HCT116 (cell line): ENCODE measurements around the gene MXI1. TPM values are rescaled to one million over a fixed set of nuclear protein-coding genes. Genes with fewer than 3 reads are reported as not detected.

ENCODE experiments used
- ATAC-seq: fragments of 200-7000 bp; cut with Tn5 transposase; 2 replicates; pipeline ENCODE4 v1.9.1; 2020; ENCODE audit warnings: mild to moderate bottlenecking, moderate library complexity
- BruUV-seq: library from RNA; stranded (reverse); fragments of 400-500 nt; replicated peaks from 2 replicates; lab custom pipeline; 2021; lab: Mats Ljungman, UMichigan
- CTCF ChIA-PET: fragments of 300-600 bp; sonication (Branson Sonifier 250); formaldehyde crosslinking; loops from one replicate; lab custom pipeline; 2021; ENCODE audit warnings: antibody characterized with exemption; lab: Charles Lee
- POLR2A ChIA-PET: fragments of 300-600, 350-600 bp; sonication (Branson Sonifier 250); formaldehyde crosslinking; loops from one replicate; lab custom pipeline; 2021; ENCODE audit warnings: antibody characterized with exemption; lab: Charles Lee
- RAD21 ChIA-PET, 2 experiments: fragments of 300-600 bp; sonication (Branson Sonifier 250); formaldehyde crosslinking; loops; one replicate each; lab custom pipeline; 2023; ENCODE audit warnings: low total read pairs in 2 of 2; ENCODE audit not compliant: uncharacterized antibody in 2 of 2, unreplicated experiment in 2 of 2, low non-redundant PET in 1 of 2; lab: Charles Lee
- DNase-seq: peaks from one replicate; pipeline ENCODE4 v3.0.0-alpha.2; 2010; ENCODE audit warnings: low read depth, low spot score
- H2AFZ ChIP-seq: fragments of 200-600 bp; shearing (Covaris generic), sonication (generic); 2 replicates; pipeline ENCODE4 v1.6.1; 2017; ENCODE audit warnings: low read depth, mixed run types, mixed read lengths, antibody characterized with exemption, low read length; ENCODE audit not compliant: poor library complexity, severe bottlenecking
- H3K27ac ChIP-seq: 2 replicates; pipeline ENCODE4 v1.5.1; 2012; ENCODE audit warnings: low read depth, low read length
- H3K27me3 ChIP-seq: fragments of 200-600 bp; sonication (generic); 2 replicates; pipeline ENCODE4 v1.6.1; 2016; ENCODE audit warnings: mixed run types, low read length, mixed read lengths; ENCODE audit not compliant: insufficient read depth
- H3K36me3 ChIP-seq, 2 experiments: fragments of 200-500 bp in 1 of 2; fragments of 200-600 bp in 1 of 2; sonication (Bioruptor generic) in 1 of 2; sonication (generic) in 1 of 2; 2 replicates each; pipeline versions ENCODE4 v1.5.1 to v1.6.1; 2014 to 2016; ENCODE audit warnings: low read length in 2 of 2, inconsistent platforms in 1 of 2, mixed read lengths in 1 of 2, mixed run types in 1 of 2; ENCODE audit not compliant: insufficient read depth in 2 of 2, control insufficient read depth in 1 of 2
- H3K4me1 ChIP-seq, 2 experiments: fragments of 200-600 bp in 1 of 2; sonication (generic) in 1 of 2; 2 replicates each; pipeline versions ENCODE4 v1.5.1 to v1.6.1; 2012 to 2017; ENCODE audit warnings: low read length in 2 of 2, inconsistent platforms in 1 of 2, mild to moderate bottlenecking in 1 of 2, mixed read lengths in 1 of 2, mixed run types in 1 of 2, moderate library complexity in 1 of 2; ENCODE audit not compliant: insufficient read depth in 2 of 2, control insufficient read depth in 1 of 2
- H3K4me2 ChIP-seq: fragments of 200-600 bp; sonication (generic); 2 replicates; pipeline ENCODE4 v1.6.1; 2017; ENCODE audit warnings: mixed run types, low read length, mixed read lengths
- H3K4me3 ChIP-seq, 2 experiments: fragments of 200-600 bp in 1 of 2; sonication (generic) in 1 of 2; replicated peaks in 1 of 2; 2 replicates each; pipeline ENCODE4 v1.5.1; 2011 to 2016; ENCODE audit warnings: low read length in 2 of 2, control low read depth in 1 of 2, low read depth in 1 of 2, mild to moderate bottlenecking in 1 of 2, mixed read lengths in 1 of 2, mixed run types in 1 of 2
- H3K79me2 ChIP-seq: fragments of 200-600 bp; sonication (generic); 2 replicates; pipeline ENCODE4 v1.6.1; 2017; ENCODE audit warnings: mild to moderate bottlenecking, mixed run types, low read length, moderate library complexity, mixed read lengths; ENCODE audit not compliant: insufficient read depth
- H3K9ac ChIP-seq: fragments of 200-600 bp; sonication (generic); 2 replicates; pipeline ENCODE4 v1.6.1; 2016; ENCODE audit warnings: low read length, mixed read lengths
- H3K9me2 ChIP-seq: fragments of 200-600 bp; sonication (generic), shearing (Covaris generic); 2 replicates; pipeline ENCODE4 v1.6.1; 2017; ENCODE audit warnings: mixed run types, mild to moderate bottlenecking, moderate library complexity; ENCODE audit not compliant: insufficient read depth
- H3K9me3 ChIP-seq, 2 experiments: fragments of 200-500 bp in 1 of 2; fragments of 200-600 bp in 1 of 2; sonication (Bioruptor generic) in 1 of 2; sonication (generic) in 1 of 2; 2 replicates each; pipeline ENCODE4 v1.6.1; 2014 to 2017; ENCODE audit warnings: low read length in 2 of 2, mixed read lengths in 2 of 2, inconsistent platforms in 1 of 2, low read depth in 1 of 2, mild to moderate bottlenecking in 1 of 2, mixed run types in 1 of 2, moderate library complexity in 1 of 2; ENCODE audit not compliant: control insufficient read depth in 1 of 2, insufficient read depth in 1 of 2
- H4K20me1 ChIP-seq: fragments of 200-600 bp; sonication (generic), shearing (Covaris generic); 2 replicates; pipeline ENCODE4 v1.6.1; 2017; ENCODE audit warnings: mixed run types, mild to moderate bottlenecking, moderate library complexity; ENCODE audit not compliant: insufficient read depth
- CBX3 ChIP-seq: IDR thresholded peaks from 2 replicates; pipeline ENCODE4 v1.6.1; 2012; ENCODE audit warnings: low read depth
- CEBPB ChIP-seq: IDR thresholded peaks from 2 replicates; pipeline ENCODE4 v1.6.1; 2012; ENCODE audit warnings: low read depth
- EGR1 ChIP-seq: IDR thresholded peaks from 2 replicates; pipeline ENCODE4 v1.6.1; 2012; ENCODE audit warnings: low read depth
- ELF1 ChIP-seq: IDR thresholded peaks from 2 replicates; pipeline ENCODE4 v1.6.1; 2012; ENCODE audit warnings: low read depth, borderline replicate concordance
- EZH2 ChIP-seq: fragments of 200-600 bp; sonication (generic); IDR thresholded peaks from 2 replicates; pipeline ENCODE4 v1.6.1; 2017; ENCODE audit warnings: antibody characterized with exemption, mixed run types
- FOSL1 ChIP-seq: IDR thresholded peaks from 2 replicates; pipeline ENCODE4 v1.6.1; 2012; ENCODE audit warnings: low read depth
- JUND ChIP-seq: IDR thresholded peaks from 2 replicates; pipeline ENCODE4 v1.6.1; 2012
- POLR2A ChIP-seq: IDR thresholded peaks from 2 replicates; pipeline ENCODE4 v1.7.0; 2011; ENCODE audit warnings: borderline replicate concordance; ENCODE audit not compliant: insufficient read depth, insufficient read length; ENCODE audit errors: extremely low read depth
- POLR2AphosphoS5 ChIP-seq: IDR thresholded peaks from 2 replicates; pipeline ENCODE4 v1.6.1; 2011; ENCODE audit warnings: mild to moderate bottlenecking, low read depth, low read length, moderate library complexity
- RAD21 ChIP-seq: IDR thresholded peaks from 2 replicates; pipeline ENCODE4 v1.6.1; 2012; ENCODE audit warnings: low read depth, mild to moderate bottlenecking
- SIN3A ChIP-seq: IDR thresholded peaks from 2 replicates; pipeline ENCODE4 v1.6.1; 2012; ENCODE audit warnings: low read depth
- SP1 ChIP-seq: IDR thresholded peaks from 2 replicates; pipeline ENCODE4 v1.6.1; 2012; ENCODE audit warnings: low read depth
- SRF ChIP-seq: IDR thresholded peaks from 2 replicates; pipeline ENCODE4 v1.6.1; 2012; ENCODE audit warnings: low read depth
- TCF7L2 ChIP-seq: IDR thresholded peaks from 2 replicates; pipeline ENCODE4 v1.7.0; 2011; ENCODE audit warnings: borderline replicate concordance, inconsistent platforms; ENCODE audit not compliant: insufficient read depth, insufficient read length; ENCODE audit errors: extremely low read depth
- YY1 ChIP-seq: IDR thresholded peaks from 2 replicates; pipeline ENCODE4 v1.6.1; 2011; ENCODE audit warnings: low read length, low read depth, moderate library complexity, mild to moderate bottlenecking; ENCODE audit not compliant: insufficient replicate concordance; ENCODE audit errors: extremely low read depth
- ZFX ChIP-seq: fragments of 450-650 bp; IDR thresholded peaks from 2 replicates; pipeline ENCODE4 v1.6.1; 2017
- intact Hi-C: fragments of 100-400 bp; cut with micrococcal nuclease; formaldehyde crosslinking; loops from 2 replicates; pipeline ENCODE4 v1.10.0; 2022
- total RNA-seq: library from RNA; stranded (reverse); gene quantifications from one replicate; pipeline ENCODE4 v1.2.1, GENCODE V29; 2021; ENCODE audit not compliant: unreplicated experiment
- TF ChIP-seq, protein P1 (sequence below): IDR thresholded peaks from 2 replicates; pipeline ENCODE4 v1.6.1; 2011; ENCODE audit warnings: mild to moderate bottlenecking, low read length, moderate library complexity; ENCODE audit not compliant: insufficient replicate concordance; ENCODE audit errors: extremely low read depth
- TF ChIP-seq, protein P2 (sequence below): IDR thresholded peaks from 2 replicates; pipeline ENCODE4 v1.6.1; 2012
- TF ChIP-seq, protein P3 (sequence below): IDR thresholded peaks from 2 replicates; pipeline ENCODE4 v1.6.1; 2012
- TF ChIP-seq, protein P4 (sequence below): IDR thresholded peaks from 2 replicates; pipeline ENCODE4 v1.6.1; 2012; ENCODE audit warnings: low read depth

Gene MXI1
- total RNA-seq, 1 experiment from 2014 or later, result 57.0 TPM

DNA sequence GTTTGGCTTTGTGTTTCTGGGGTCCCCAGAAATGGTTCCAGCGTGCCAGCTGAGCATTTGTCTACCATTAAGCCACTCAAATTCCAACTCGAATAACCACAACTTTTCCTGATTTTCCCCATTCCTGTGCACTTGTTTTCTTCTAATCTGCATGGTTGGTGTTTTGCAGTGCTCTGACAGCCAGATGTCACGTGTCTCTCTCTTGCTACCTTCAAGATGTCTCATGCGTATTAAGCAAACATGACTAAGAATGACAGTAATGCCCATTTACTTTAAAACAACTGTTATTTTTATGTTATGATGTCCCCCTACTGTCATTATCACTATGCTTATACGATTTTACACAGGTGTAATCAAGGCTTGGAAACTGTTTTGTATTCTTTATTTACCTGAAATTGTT, 35.2 kb upstream of the MXI1 start:
- intact Hi-C loops, result loop anchor here (2.0 kb wide), 1 partner anchor 21 kb away; no protein-coding TSS in a partner anchor
- no peaks in the 10 kb centered on the region for H4K20me1 ChIP-seq
- DNase-seq (no peak), ATAC-seq (no peak)
- H3K36me3 ChIP-seq, result no peaks in the 10 kb centered on the region
- H3K9me2 ChIP-seq, result no peaks in the 10 kb centered on the region
- H3K27me3 ChIP-seq, result peaks cover 22% of the 10 kb centered on the region
- H2AFZ ChIP-seq, result no peak overlapping the region
- no peak overlapping the region for H3K4me3 ChIP-seq
- peaks cover 0 to 10% of the 10 kb centered on the region in 2 experiments; a peak in 2 of 4 replicates for H3K4me1 ChIP-seq
- H3K9ac ChIP-seq, result no peak overlapping the region
- H3K27ac ChIP-seq, result no peak overlapping the region
- BruUV-seq, result no TSS peak
- TF ChIP-seq RAD21 (no peak), SIN3A (no peak), ELF1 (no peak), TCF7L2 (no peak), POLR2AphosphoS5 (no peak), POLR2A (no peak), EGR1 (no peak), SP1 (no peak), FOSL1 (no peak), JUND (no peak), YY1 (no peak), CEBPB (no peak), ZFX (no peak), SRF (no peak), CBX3 (no peak), EZH2 (no peak)
- TF ChIP-seq, protein P1, sequence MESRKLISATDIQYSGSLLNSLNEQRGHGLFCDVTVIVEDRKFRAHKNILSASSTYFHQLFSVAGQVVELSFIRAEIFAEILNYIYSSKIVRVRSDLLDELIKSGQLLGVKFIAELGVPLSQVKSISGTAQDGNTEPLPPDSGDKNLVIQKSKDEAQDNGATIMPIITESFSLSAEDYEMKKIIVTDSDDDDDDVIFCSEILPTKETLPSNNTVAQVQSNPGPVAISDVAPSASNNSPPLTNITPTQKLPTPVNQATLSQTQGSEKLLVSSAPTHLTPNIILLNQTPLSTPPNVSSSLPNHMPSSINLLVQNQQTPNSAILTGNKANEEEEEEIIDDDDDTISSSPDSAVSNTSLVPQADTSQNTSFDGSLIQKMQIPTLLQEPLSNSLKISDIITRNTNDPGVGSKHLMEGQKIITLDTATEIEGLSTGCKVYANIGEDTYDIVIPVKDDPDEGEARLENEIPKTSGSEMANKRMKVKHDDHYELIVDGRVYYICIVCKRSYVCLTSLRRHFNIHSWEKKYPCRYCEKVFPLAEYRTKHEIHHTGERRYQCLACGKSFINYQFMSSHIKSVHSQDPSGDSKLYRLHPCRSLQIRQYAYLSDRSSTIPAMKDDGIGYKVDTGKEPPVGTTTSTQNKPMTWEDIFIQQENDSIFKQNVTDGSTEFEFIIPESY, result no peak
- TF ChIP-seq, protein P2, sequence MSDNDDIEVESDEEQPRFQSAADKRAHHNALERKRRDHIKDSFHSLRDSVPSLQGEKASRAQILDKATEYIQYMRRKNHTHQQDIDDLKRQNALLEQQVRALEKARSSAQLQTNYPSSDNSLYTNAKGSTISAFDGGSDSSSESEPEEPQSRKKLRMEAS, result no peak
- TF ChIP-seq, protein P3, sequence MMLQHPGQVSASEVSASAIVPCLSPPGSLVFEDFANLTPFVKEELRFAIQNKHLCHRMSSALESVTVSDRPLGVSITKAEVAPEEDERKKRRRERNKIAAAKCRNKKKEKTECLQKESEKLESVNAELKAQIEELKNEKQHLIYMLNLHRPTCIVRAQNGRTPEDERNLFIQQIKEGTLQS, result no peak
- TF ChIP-seq, protein P4, sequence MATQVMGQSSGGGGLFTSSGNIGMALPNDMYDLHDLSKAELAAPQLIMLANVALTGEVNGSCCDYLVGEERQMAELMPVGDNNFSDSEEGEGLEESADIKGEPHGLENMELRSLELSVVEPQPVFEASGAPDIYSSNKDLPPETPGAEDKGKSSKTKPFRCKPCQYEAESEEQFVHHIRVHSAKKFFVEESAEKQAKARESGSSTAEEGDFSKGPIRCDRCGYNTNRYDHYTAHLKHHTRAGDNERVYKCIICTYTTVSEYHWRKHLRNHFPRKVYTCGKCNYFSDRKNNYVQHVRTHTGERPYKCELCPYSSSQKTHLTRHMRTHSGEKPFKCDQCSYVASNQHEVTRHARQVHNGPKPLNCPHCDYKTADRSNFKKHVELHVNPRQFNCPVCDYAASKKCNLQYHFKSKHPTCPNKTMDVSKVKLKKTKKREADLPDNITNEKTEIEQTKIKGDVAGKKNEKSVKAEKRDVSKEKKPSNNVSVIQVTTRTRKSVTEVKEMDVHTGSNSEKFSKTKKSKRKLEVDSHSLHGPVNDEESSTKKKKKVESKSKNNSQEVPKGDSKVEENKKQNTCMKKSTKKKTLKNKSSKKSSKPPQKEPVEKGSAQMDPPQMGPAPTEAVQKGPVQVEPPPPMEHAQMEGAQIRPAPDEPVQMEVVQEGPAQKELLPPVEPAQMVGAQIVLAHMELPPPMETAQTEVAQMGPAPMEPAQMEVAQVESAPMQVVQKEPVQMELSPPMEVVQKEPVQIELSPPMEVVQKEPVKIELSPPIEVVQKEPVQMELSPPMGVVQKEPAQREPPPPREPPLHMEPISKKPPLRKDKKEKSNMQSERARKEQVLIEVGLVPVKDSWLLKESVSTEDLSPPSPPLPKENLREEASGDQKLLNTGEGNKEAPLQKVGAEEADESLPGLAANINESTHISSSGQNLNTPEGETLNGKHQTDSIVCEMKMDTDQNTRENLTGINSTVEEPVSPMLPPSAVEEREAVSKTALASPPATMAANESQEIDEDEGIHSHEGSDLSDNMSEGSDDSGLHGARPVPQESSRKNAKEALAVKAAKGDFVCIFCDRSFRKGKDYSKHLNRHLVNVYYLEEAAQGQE, result no peak
- ChIA-PET RAD21 (no interaction called here), CTCF (no interaction called here), POLR2A (no interaction called here)
- H3K9me3 ChIP-seq, result no peaks in the 10 kb centered on the region
- no peaks in the 10 kb centered on the region for H3K79me2 ChIP-seq
- H3K4me2 ChIP-seq, result no peak overlapping the region
